SKM-1 treated with dmso at 0.1 percent for 144 hours (cell line): Measurements from ENCODE around the gene HOXA5.

Experiments
- DNase-seq: peaks from one replicate; lab custom pipeline; 2025; ENCODE audit not compliant: unreplicated experiment; lab: John Stamatoyannopoulos, UW

HOXA5 gene

GRCh38 chr7:27143023-27143949 lies at the start of gene HOXA5:
TSS of gene HOXA5 (minus strand) at chr7:27143681. CDS start at chr7:27143607, 74 bp downstream.
- DNase-seq, result no peak

- DNase-seq, result no peak
Measured at GRCh38 chr7:27192546-27193334, 49.3 kb upstream of the HOXA5 start.

GRCh38 chr7:27191833-27192545 lies 48.5 kb upstream of the HOXA5 start:
- no peak for DNase-seq

GRCh38 chr7:27191161-27191731 lies 47.8 kb upstream of the HOXA5 start:
- no peak for DNase-seq

GRCh38 chr7:27189997-27190748 lies 46.7 kb upstream of the HOXA5 start:
- no peak for DNase-seq

GRCh38 chr7:27189295-27189996 lies 46.0 kb upstream of the HOXA5 start:
- no peak for DNase-seq

GRCh38 chr7:27188386-27189294 lies 45.2 kb upstream of the HOXA5 start:
- no peak for DNase-seq

- no peak for DNase-seq
Measured at GRCh38 chr7:27187475-27188385, 44.2 kb upstream of the HOXA5 start.

GRCh38 chr7:27186668-27187474 lies 43.4 kb upstream of the HOXA5 start:
- no peak for DNase-seq

GRCh38 chr7:27185854-27186667 lies 42.6 kb upstream of the HOXA5 start:
- no peak for DNase-seq

GRCh38 chr7:27185013-27185853 lies 41.8 kb upstream of the HOXA5 start, which contains the start of gene HOXA11:
TSS of gene HOXA11 (minus strand) at chr7:27185232. CDS start at chr7:27185144, 88 bp downstream.
- no peak for DNase-seq

- DNase-seq, result no peak
Measured at GRCh38 chr7:27184337-27185012, 41.0 kb upstream of the HOXA5 start.

- no peak for DNase-seq
Measured at GRCh38 chr7:27183682-27184336, 40.3 kb upstream of the HOXA5 start.
